Renal cortex interstitium (tissue), 11 donors: ENCODE data around the gene NEGR1. TPM values are rescaled to one million over a fixed set of nuclear protein-coding genes. Genes with fewer than 3 reads are reported as not detected.
A peak's percentile ranks its signal among the peaks of the same experiment; 100 is the strongest.

ENCODE experiments used
- DNase-seq, 11 donors: peaks; one replicate each; pipeline ENCODE4 v3.0.0-alpha.2; 2013; ENCODE audit warnings: low read depth in 9 of 11, low spot score in 4 of 11; ENCODE audit errors: extremely low read depth in 1 of 11
- polyA plus RNA-seq, 3 donors: library from polyadenylated mRNA; unstranded; fragments of 120-200 nt; gene quantifications; one replicate each; pipeline ENCODE4 v1.2.1, GENCODE V29; 2013; ENCODE audit not compliant: insufficient read length in 3 of 3

Gene NEGR1
- polyA plus RNA-seq, 3 donors = 2.8 to 3.9 (median 3.5) TPM

GRCh38 chr1:72063364-72064044 is 218.8 kb downstream of the NEGR1 start:
- no peak for DNase-seq

- no peak for DNase-seq
These were observed 219.8 kb downstream of the NEGR1 start for GRCh38 chr1:72062584-72062983.

- DNase-seq = no peak
These were observed 221.7 kb downstream of the NEGR1 start for GRCh38 chr1:72060466-72061245.

GRCh38 chr1:72056516-72056915 is 225.8 kb downstream of the NEGR1 start:
- no peak for DNase-seq

- no peak for DNase-seq
These were observed 230.8 kb downstream of the NEGR1 start for GRCh38 chr1:72051538-72051937.

GRCh38 chr1:72050551-72050950 is 231.8 kb downstream of the NEGR1 start:
- no peak for DNase-seq

GRCh38 chr1:72037745-72038343 is 244.5 kb downstream of the NEGR1 start:
- peak; percentile 3 to 45 (median 10) for DNase-seq

GRCh38 chr1:72034827-72035226 is 247.5 kb downstream of the NEGR1 start:
- DNase-seq = no peak

GRCh38 chr1:72023063-72023930 is 259.0 kb downstream of the NEGR1 start:
- no peak for DNase-seq

- no peak for DNase-seq
These were observed 263.8 kb downstream of the NEGR1 start for GRCh38 chr1:72018562-72018961.

GRCh38 chr1:72015006-72015405 is 267.3 kb downstream of the NEGR1 start:
- DNase-seq = no peak

GRCh38 chr1:72013161-72013560 is 269.2 kb downstream of the NEGR1 start:
- DNase-seq = no peak

GRCh38 chr1:72011721-72012120 is 270.6 kb downstream of the NEGR1 start:
- no peak for DNase-seq

GRCh38 chr1:72010094-72010431 is 272.3 kb downstream of the NEGR1 start:
- DNase-seq = peak in 2 of 11 donors; percentile 1 to 5

- no peak for DNase-seq
These were observed 272.9 kb downstream of the NEGR1 start for GRCh38 chr1:72009173-72010093.

GRCh38 chr1:72007312-72007711 is 275.0 kb downstream of the NEGR1 start:
- no peak for DNase-seq

- no peak for DNase-seq
These were observed 276.2 kb downstream of the NEGR1 start for GRCh38 chr1:72006092-72006491.

GRCh38 chr1:72003092-72003491 is 279.2 kb downstream of the NEGR1 start:
- no peak for DNase-seq
